HL-60 (cell line): ENCODE results near the gene PPP6R2.

ENCODE experiments used
- GABPA ChIP-seq: IDR thresholded peaks from 2 replicates; pipeline ENCODE4 v1.6.1; 2012; ENCODE audit warnings: low read depth
- POLR2AphosphoS5 ChIP-seq: IDR thresholded peaks from 2 replicates; pipeline ENCODE4 v1.6.1; 2012; ENCODE audit warnings: low read depth
- SPI1 ChIP-seq: IDR thresholded peaks from 2 replicates; pipeline ENCODE4 v1.6.1; 2012; ENCODE audit warnings: low read depth, mild to moderate bottlenecking, borderline replicate concordance
- TF ChIP-seq, protein P1 (sequence below): IDR thresholded peaks from one replicate; pipeline ENCODE4 v1.5.1; 2011; ENCODE audit warnings: low read length, control low read depth, inconsistent platforms; ENCODE audit not compliant: insufficient read depth
- TF ChIP-seq, protein P2 (sequence below): IDR thresholded peaks from 2 replicates; pipeline ENCODE4 v1.6.1; 2012; ENCODE audit warnings: low read depth; ENCODE audit not compliant: insufficient replicate concordance

DNA sequence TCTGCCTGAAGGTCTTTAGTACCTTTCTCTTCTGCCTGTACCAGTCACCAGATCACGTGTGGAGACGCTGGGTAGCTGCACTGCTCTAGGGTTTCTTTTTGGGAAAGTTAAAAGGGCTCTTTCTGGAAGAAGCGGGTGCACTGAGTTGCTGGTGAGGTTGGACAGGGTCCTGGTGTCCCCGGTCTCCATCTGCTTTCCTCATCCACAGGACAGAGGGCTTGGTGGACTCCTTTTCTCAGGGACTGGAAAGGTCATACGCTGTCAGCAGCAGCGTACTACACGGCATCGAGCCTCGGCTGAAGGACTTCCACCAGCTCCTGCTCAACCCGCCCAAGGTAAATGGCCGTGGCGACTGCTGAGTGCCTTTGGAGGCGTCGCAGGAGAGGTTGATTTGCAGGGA lies 78.9 kb downstream of the PPP6R2 start:
- TF ChIP-seq, protein P1, sequence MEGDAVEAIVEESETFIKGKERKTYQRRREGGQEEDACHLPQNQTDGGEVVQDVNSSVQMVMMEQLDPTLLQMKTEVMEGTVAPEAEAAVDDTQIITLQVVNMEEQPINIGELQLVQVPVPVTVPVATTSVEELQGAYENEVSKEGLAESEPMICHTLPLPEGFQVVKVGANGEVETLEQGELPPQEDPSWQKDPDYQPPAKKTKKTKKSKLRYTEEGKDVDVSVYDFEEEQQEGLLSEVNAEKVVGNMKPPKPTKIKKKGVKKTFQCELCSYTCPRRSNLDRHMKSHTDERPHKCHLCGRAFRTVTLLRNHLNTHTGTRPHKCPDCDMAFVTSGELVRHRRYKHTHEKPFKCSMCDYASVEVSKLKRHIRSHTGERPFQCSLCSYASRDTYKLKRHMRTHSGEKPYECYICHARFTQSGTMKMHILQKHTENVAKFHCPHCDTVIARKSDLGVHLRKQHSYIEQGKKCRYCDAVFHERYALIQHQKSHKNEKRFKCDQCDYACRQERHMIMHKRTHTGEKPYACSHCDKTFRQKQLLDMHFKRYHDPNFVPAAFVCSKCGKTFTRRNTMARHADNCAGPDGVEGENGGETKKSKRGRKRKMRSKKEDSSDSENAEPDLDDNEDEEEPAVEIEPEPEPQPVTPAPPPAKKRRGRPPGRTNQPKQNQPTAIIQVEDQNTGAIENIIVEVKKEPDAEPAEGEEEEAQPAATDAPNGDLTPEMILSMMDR = no peak
- no peak for TF ChIP-seq GABPA
- TF ChIP-seq, protein P2, sequence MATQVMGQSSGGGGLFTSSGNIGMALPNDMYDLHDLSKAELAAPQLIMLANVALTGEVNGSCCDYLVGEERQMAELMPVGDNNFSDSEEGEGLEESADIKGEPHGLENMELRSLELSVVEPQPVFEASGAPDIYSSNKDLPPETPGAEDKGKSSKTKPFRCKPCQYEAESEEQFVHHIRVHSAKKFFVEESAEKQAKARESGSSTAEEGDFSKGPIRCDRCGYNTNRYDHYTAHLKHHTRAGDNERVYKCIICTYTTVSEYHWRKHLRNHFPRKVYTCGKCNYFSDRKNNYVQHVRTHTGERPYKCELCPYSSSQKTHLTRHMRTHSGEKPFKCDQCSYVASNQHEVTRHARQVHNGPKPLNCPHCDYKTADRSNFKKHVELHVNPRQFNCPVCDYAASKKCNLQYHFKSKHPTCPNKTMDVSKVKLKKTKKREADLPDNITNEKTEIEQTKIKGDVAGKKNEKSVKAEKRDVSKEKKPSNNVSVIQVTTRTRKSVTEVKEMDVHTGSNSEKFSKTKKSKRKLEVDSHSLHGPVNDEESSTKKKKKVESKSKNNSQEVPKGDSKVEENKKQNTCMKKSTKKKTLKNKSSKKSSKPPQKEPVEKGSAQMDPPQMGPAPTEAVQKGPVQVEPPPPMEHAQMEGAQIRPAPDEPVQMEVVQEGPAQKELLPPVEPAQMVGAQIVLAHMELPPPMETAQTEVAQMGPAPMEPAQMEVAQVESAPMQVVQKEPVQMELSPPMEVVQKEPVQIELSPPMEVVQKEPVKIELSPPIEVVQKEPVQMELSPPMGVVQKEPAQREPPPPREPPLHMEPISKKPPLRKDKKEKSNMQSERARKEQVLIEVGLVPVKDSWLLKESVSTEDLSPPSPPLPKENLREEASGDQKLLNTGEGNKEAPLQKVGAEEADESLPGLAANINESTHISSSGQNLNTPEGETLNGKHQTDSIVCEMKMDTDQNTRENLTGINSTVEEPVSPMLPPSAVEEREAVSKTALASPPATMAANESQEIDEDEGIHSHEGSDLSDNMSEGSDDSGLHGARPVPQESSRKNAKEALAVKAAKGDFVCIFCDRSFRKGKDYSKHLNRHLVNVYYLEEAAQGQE = no peak
- no peak for TF ChIP-seq SPI1
- TF ChIP-seq POLR2AphosphoS5 = no peak
